Activated naive CD4-positive, alpha-beta T cell treated with Interleukin-2 at 50 U/mL for 16 hours (primary cell): ENCODE measurements around the gene USP34.

Source experiments
- DNase-seq: peaks from one replicate; pipeline ENCODE4 v3.0.0-alpha.2; 2020

Gene USP34

GRCh38 chr2:61283443-61284160 lies 187.3 kb downstream of the USP34 start:
- no peak for DNase-seq

- DNase-seq = no peak
These were observed 188.7 kb downstream of the USP34 start for GRCh38 chr2:61282104-61282590.

GRCh38 chr2:61281321-61281720 lies 189.6 kb downstream of the USP34 start:
- no peak for DNase-seq

- no peak for DNase-seq
These were observed 193.1 kb downstream of the USP34 start for GRCh38 chr2:61277756-61278155.

GRCh38 chr2:61275575-61276184 lies 195.2 kb downstream of the USP34 start:
- no peak for DNase-seq

- DNase-seq = no peak
These were observed 198.3 kb downstream of the USP34 start for GRCh38 chr2:61272421-61273070.

GRCh38 chr2:61268249-61268648 lies 202.6 kb downstream of the USP34 start:
- DNase-seq = no peak

GRCh38 chr2:61266632-61267505 lies 204.0 kb downstream of the USP34 start:
- no peak for DNase-seq

- DNase-seq = no peak
These were observed 207.1 kb downstream of the USP34 start for GRCh38 chr2:61263830-61264229.

GRCh38 chr2:61262699-61263098 lies 208.2 kb downstream of the USP34 start:
- DNase-seq = no peak

- DNase-seq = no peak
These were observed 213.4 kb downstream of the USP34 start for GRCh38 chr2:61257446-61257845.

GRCh38 chr2:61255580-61256437 lies 215.1 kb downstream of the USP34 start:
- no peak for DNase-seq

- no peak for DNase-seq
These were observed 216.4 kb downstream of the USP34 start for GRCh38 chr2:61254536-61254935.

GRCh38 chr2:61253136-61253535 lies 217.8 kb downstream of the USP34 start:
- no peak for DNase-seq

GRCh38 chr2:61252031-61252430 lies 218.9 kb downstream of the USP34 start:
- DNase-seq = no peak

GRCh38 chr2:61249521-61250071 lies 221.3 kb downstream of the USP34 start:
- DNase-seq = no peak

- no peak for DNase-seq
These were observed 223.6 kb downstream of the USP34 start for GRCh38 chr2:61247204-61247812.

GRCh38 chr2:61244694-61245093 lies 226.2 kb downstream of the USP34 start:
- DNase-seq = no peak

- no peak for DNase-seq
These were observed 229.6 kb downstream of the USP34 start for GRCh38 chr2:61241266-61241665.

- DNase-seq = no peak
These were observed 232.5 kb downstream of the USP34 start for GRCh38 chr2:61238219-61239012.
